Right forelimb (tissue), 1 donor: Measurements from ENCODE around the gene KRTAP13-2.

ENCODE experiments used
- DNase-seq: peaks from one replicate; pipeline ENCODE4 v3.0.0-alpha.2; 2018

Gene KRTAP13-2

GRCh38 chr21:30372139-30372770, at the start of gene KRTAP13-2:
KRTAP13-2 (minus strand) TSS chr21:30372271; CDS start chr21:30372213, 58 bp downstream.
- no peak for DNase-seq

GRCh38 chr21:30415993-30416392, 43.9 kb upstream of the KRTAP13-2 start:
- no peak for DNase-seq

GRCh38 chr21:30408782-30409494, 36.9 kb upstream of the KRTAP13-2 start:
- DNase-seq: no peak

GRCh38 chr21:30395731-30396130, 23.7 kb upstream of the KRTAP13-2 start, which contains the start of gene KRTAP13-1:
KRTAP13-1 (plus strand) TSS chr21:30396031; CDS start chr21:30396087, 56 bp downstream.
- no peak for DNase-seq

- DNase-seq: no peak
Observed at GRCh38 chr21:30391492-30392025, 19.5 kb upstream of the KRTAP13-2 start.

- DNase-seq: no peak
Observed at GRCh38 chr21:30382201-30382600, 10.1 kb upstream of the KRTAP13-2 start.

GRCh38 chr21:30355906-30356305, 16.2 kb downstream of the KRTAP13-2 start:
- no peak for DNase-seq

GRCh38 chr21:30354308-30355005, 17.6 kb downstream of the KRTAP13-2 start:
- no peak for DNase-seq

- no peak for DNase-seq
Observed at GRCh38 chr21:30351534-30351933, 20.5 kb downstream of the KRTAP13-2 start.

GRCh38 chr21:30349572-30349971, 22.5 kb downstream of the KRTAP13-2 start:
- DNase-seq: no peak

- no peak for DNase-seq
Observed at GRCh38 chr21:30348506-30348905, 23.6 kb downstream of the KRTAP13-2 start, which contains the start of gene KRTAP23-1. KRTAP23-1 (minus strand) TSS chr21:30348606; CDS start chr21:30348606, 0 bp downstream.

GRCh38 chr21:30345014-30345413, 27.1 kb downstream of the KRTAP13-2 start:
- no peak for DNase-seq

GRCh38 chr21:30340714-30341573, 31.1 kb downstream of the KRTAP13-2 start:
- DNase-seq: no peak

- DNase-seq: no peak
Observed at GRCh38 chr21:30338717-30339116, 33.4 kb downstream of the KRTAP13-2 start.

GRCh38 chr21:30337772-30338171, 34.3 kb downstream of the KRTAP13-2 start:
- no peak for DNase-seq

- DNase-seq: no peak
Observed at GRCh38 chr21:30337276-30337744, 34.8 kb downstream of the KRTAP13-2 start, which contains the start of gene KRTAP27-1. KRTAP27-1 (minus strand) TSS chr21:30337694; CDS start chr21:30337668, 26 bp downstream.

GRCh38 chr21:30336596-30336995, 35.5 kb downstream of the KRTAP13-2 start:
- DNase-seq: no peak

- no peak for DNase-seq
Observed at GRCh38 chr21:30333736-30334135, 38.3 kb downstream of the KRTAP13-2 start.

GRCh38 chr21:30332681-30333080, 39.4 kb downstream of the KRTAP13-2 start:
- DNase-seq: no peak

GRCh38 chr21:30329203-30329875, 42.7 kb downstream of the KRTAP13-2 start:
- DNase-seq: no peak

GRCh38 chr21:30326390-30326789, 45.7 kb downstream of the KRTAP13-2 start:
- DNase-seq: no peak
